DOHH2 (cell line): ENCODE measurements around the gene SMIM3.

Experiments
- H3F3A ChIP-seq: fragments of 200-600 bp; sonication (generic), shearing (Covaris generic); 2 replicates; pipeline ENCODE4 v1.6.0; 2016; ENCODE audit warnings: antibody characterized with exemption, mild to moderate bottlenecking; ENCODE audit not compliant: control insufficient read depth, insufficient read depth
- H3K27ac ChIP-seq: fragments of 200-600 bp; sonication (generic); 2 replicates; pipeline ENCODE4 v1.5.1; 2014; ENCODE audit warnings: low read depth, mild to moderate bottlenecking, low read length, moderate library complexity
- H3K27me3 ChIP-seq: fragments of 200-600 bp; sonication (generic); 2 replicates; pipeline ENCODE4 v1.6.1; 2014; ENCODE audit warnings: mild to moderate bottlenecking, low read length, mixed read lengths; ENCODE audit not compliant: control insufficient read depth
- H3K36me3 ChIP-seq: fragments of 200-600 bp; sonication (generic); 2 replicates; pipeline ENCODE4 v1.6.1; 2014; ENCODE audit warnings: mild to moderate bottlenecking, low read length, moderate library complexity, mixed read lengths; ENCODE audit not compliant: control insufficient read depth
- H3K4me1 ChIP-seq: fragments of 200-600 bp; sonication (generic); 2 replicates; pipeline ENCODE4 v1.6.1; 2014; ENCODE audit warnings: mild to moderate bottlenecking, low read length, mixed read lengths; ENCODE audit not compliant: control insufficient read depth
- H3K4me2 ChIP-seq: fragments of 200-600 bp; sonication (generic); 2 replicates; pipeline ENCODE4 v1.6.0; 2014; ENCODE audit warnings: mild to moderate bottlenecking, low read length, moderate library complexity
- H3K4me3 ChIP-seq: fragments of 200-600 bp; sonication (generic); 2 replicates; pipeline ENCODE4 v1.5.1; 2014; ENCODE audit warnings: mild to moderate bottlenecking, low read length, mixed read lengths
- H3K79me2 ChIP-seq: fragments of 200-600 bp; sonication (generic); 2 replicates; pipeline ENCODE4 v1.6.1; 2014; ENCODE audit warnings: mild to moderate bottlenecking, low read length, mixed read lengths; ENCODE audit not compliant: control insufficient read depth
- H3K9me2 ChIP-seq: fragments of 200-600 bp; sonication (generic); replicated peaks from 2 replicates; pipeline ENCODE4 v1.6.1; 2014; ENCODE audit warnings: mild to moderate bottlenecking, low read length, mixed read lengths; ENCODE audit not compliant: control insufficient read depth
- H3K9me3 ChIP-seq: fragments of 200-600 bp; sonication (generic); 2 replicates; pipeline ENCODE4 v1.6.1; 2014; ENCODE audit warnings: antibody characterized with exemption, low read length, mixed read lengths; ENCODE audit not compliant: control insufficient read depth, insufficient read depth
- H4K20me1 ChIP-seq: fragments of 200-600 bp; sonication (generic); 2 replicates; pipeline ENCODE4 v1.6.0; 2014; ENCODE audit warnings: low read depth, mild to moderate bottlenecking, antibody characterized with exemption, low read length, moderate library complexity; ENCODE audit not compliant: control insufficient read depth, insufficient read depth
- CTCF ChIP-seq: fragments of 200-600 bp; sonication (generic); IDR thresholded peaks from one replicate; pipeline ENCODE4 v1.5.1; 2014; ENCODE audit warnings: antibody characterized with exemption, mild to moderate bottlenecking, low read depth, low read length; ENCODE audit not compliant: poor library complexity, severe bottlenecking
- EZH2phosphoT487 ChIP-seq: fragments of 200-600 bp; sonication (generic); IDR thresholded peaks from 2 replicates; pipeline ENCODE4 v1.6.1; 2017; ENCODE audit warnings: borderline replicate concordance, mild to moderate bottlenecking, antibody characterized with exemption, low read length, moderate library complexity, mixed read lengths

The SMIM3 gene

GRCh38 chr5:150763023-150763769 lies 15.4 kb upstream of the SMIM3 start:
- Histone ChIP-seq H3K27ac (no peak overlapping the region), H3K4me3 (no peak overlapping the region), H3K36me3 (peaks cover 1% of the 10 kb centered on the region), H3K9me2 (no peaks in the 10 kb centered on the region), H3K4me2 (no peak overlapping the region), H3K27me3 (no peaks in the 10 kb centered on the region), H3K9me3 (peaks cover 7% of the 10 kb centered on the region; the same call in 1 of the 2 replicates), H4K20me1 (no peaks in the 10 kb centered on the region), H3K79me2 (peaks cover 2% of the 10 kb centered on the region), H3K4me1 (peaks cover 14% of the 10 kb centered on the region), H3F3A (no peaks in the 10 kb centered on the region)
- TF ChIP-seq CTCF (no peak), EZH2phosphoT487 (no peak)

DNA sequence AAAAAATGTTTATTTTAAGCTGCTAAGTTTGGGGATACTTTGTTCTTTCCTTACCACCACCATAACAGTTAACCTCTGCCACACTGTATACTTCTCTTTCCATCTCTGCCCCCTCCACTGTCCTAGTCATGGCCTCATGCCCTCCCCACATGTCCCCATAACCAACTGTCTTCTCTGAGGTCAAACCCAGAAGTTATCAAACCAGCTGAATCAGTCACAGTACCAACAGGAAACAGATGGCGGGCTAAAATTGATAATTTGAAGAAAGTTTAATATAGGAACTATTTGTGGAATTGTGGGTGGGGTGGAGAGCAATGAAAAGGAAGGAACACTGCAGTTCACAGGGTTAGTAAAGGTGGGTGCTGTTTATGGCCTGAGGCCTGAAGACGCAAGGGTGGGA lies 14.0 kb upstream of the SMIM3 start:
- H3K79me2 ChIP-seq: no peaks in the 10 kb centered on the region
- H3F3A ChIP-seq: no peaks in the 10 kb centered on the region
- no peaks in the 10 kb centered on the region for H3K9me2 ChIP-seq
- H3K27me3 ChIP-seq: 0 out of 2 replicates have a peak, but pooled peaks cover 2% of the 10 kb centered on the region
- no peaks in the 10 kb centered on the region for H3K36me3 ChIP-seq
- TF ChIP-seq CTCF: no peak
- TF ChIP-seq EZH2phosphoT487: no peak
- no peak overlapping the region for H3K4me2 ChIP-seq
- no peak overlapping the region for H3K4me3 ChIP-seq
- H4K20me1 ChIP-seq: no peaks in the 10 kb centered on the region
- no peak overlapping the region for H3K27ac ChIP-seq
- H3K4me1 ChIP-seq: peaks cover 8% of the 10 kb centered on the region
- H3K9me3 ChIP-seq: peaks cover 3% of the 10 kb centered on the region; the same call in 1 of the 2 replicates

DNA sequence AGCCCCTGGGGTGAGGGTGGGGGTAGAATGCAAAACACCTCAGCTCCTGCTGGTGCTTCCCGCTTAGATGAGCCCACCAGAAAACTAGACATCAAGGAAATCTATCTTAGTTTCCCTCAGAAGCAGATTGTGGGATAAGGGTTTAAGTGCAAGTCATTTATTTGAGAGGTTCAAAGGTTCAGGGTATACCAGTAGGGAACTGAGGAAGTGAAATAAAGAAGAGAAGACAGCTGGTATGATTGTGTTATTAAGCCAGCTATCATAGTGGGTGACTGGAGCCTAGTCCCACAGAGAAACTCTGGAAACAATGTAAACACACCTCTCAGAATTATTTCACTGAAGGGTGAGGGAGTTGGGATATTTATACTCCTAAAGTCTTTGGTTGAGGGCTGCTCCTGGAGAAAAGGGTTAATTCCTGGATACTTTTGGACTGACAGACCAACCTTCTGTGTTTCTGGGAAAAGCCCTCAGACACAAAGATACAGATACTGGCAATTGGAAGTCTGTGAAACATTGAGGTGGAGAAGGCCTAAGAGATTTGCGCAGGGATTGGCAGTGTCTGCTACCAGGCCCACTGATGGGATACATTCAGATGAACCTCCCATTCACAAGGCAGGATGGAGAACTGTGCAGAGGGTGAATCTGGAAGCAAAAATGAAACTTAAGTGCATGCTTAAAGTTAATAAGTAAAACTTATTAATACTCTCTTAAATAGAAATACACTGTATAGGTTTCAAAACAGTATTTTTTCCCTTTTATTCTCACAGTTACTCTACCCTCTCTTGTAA lies 13.4 kb upstream of the SMIM3 start:
- TF ChIP-seq CTCF (no peak), EZH2phosphoT487 (no peak)

More for the DNA sequence above, 13.4 kb upstream of the SMIM3 start:
- no peaks in the 10 kb centered on the region for H3K36me3 ChIP-seq
- no peak overlapping the region for H3K27ac ChIP-seq
- H3F3A ChIP-seq: no peaks in the 10 kb centered on the region
- H3K9me2 ChIP-seq: no peaks in the 10 kb centered on the region
- peaks cover 6% of the 10 kb centered on the region for H3K4me1 ChIP-seq
- H3K27me3 ChIP-seq: 0 out of 2 replicates have a peak, but pooled peaks cover 2% of the 10 kb centered on the region
- H4K20me1 ChIP-seq: no peaks in the 10 kb centered on the region
- H3K79me2 ChIP-seq: no peaks in the 10 kb centered on the region
- no peaks in the 10 kb centered on the region for H3K9me3 ChIP-seq
- no peak overlapping the region for H3K4me2 ChIP-seq
- no peak overlapping the region for H3K4me3 ChIP-seq
